GM21737 (cell line): ENCODE data around the gene SLC25A10.

ENCODE experiments used
- ATAC-seq: cut with Tn5 transposase; IDR thresholded peaks from one replicate; pipeline ENCODE4 v1.9.1; 2021; ENCODE audit warnings: mild to moderate bottlenecking, moderate library complexity; ENCODE audit not compliant: unreplicated experiment

SLC25A10 gene

DNA sequence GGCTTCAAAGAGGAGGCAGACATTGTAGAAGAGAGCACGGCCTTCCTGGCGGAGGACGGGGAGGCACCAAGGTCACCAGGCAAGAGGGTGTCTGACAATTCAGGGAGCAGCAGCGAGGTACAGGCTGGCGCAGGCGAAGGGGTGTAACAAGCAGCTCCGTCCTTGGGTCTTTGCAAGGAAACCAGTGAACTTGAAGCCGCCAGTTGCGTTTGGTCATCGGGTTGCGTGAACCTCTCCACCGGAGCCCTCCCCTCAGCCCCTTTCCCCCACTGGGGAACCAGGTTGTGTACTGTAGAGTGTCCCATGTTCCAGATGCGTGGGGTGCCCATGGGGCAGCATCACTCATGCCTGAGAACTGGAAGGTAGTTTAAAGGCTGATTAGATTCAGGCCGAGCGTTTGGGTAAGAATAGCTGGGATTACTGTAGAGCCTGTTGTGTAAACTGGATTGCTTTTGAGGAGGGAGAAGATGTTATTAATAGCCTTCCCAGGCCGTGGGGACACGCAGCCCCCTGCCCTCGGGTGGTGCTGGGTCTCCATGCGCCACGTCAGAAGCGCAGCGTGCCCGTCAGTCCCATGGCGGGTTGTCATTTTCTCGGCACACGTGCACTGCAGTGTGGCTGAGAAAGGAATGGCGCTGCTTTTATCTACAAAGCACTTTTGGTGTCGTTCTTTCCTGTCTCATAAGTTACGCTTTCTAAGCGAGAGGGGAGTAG, 6.4 kb upstream of the SLC25A10 start:
- no peak for ATAC-seq

DNA sequence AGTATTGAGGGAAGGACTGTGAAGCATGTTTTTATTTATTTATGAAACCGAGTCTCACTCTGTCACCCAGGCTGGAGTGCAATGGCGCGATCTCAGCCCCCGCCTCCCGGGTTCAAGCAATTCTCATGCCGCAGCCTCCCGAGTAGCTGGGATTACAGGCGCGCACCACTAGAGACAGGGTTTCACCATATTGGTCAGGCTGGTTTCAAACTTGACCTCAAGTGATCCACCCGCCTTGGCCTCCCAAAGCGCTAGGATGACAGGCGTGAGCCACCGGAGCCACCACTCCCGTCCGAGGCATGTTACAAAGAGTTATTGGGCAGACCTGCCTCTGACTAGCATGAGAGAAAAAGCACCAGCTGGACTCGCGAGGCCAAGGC, 5.9 kb upstream of the SLC25A10 start:
- ATAC-seq = no peak

DNA sequence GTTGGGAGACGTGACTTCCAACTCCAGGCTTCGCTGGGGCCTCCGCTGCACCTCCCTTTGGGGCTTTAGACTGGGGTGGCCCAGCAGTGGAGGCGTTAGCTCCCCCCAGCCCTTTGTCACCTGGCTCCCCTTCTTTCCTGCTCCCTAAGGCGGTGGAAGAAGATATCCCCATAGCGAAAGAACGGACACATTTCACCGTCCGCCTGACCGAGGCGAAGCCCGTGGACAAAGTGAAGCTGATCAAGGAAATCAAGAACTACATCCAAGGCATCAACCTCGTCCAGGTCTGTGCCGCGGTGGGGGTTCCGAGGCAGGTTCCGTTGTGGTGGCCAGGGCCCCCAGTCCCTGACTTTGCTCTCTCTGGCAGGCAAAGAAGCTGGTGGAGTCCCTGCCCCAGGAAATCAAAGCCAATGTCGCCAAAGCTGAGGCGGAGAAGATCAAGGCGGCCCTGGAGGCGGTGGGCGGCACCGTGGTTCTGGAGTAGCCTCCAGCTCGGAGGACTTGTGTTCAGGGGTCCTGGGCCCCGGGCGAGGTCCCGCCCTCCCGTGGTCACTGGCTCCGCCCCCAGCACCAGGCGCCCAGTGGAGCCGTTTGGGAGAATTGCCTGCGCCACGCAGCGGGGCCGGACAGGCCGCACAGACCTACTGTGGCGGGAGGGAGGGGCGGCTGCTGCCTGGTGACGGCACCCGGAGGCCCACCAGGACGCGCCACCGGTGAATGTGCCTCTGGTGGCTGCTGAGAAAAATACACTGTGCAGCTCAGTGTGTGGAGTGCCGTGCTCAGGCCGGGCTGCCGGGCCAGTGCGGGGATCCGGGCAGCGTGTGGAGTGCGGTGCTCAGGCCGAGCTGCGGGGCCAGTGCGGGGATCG, 5.1 kb upstream of the SLC25A10 start:
- ATAC-seq = no peak

- no peak for ATAC-seq
Measured at GRCh38 chr17:81707725-81708646, 4.1 kb upstream of the SLC25A10 start.

DNA sequence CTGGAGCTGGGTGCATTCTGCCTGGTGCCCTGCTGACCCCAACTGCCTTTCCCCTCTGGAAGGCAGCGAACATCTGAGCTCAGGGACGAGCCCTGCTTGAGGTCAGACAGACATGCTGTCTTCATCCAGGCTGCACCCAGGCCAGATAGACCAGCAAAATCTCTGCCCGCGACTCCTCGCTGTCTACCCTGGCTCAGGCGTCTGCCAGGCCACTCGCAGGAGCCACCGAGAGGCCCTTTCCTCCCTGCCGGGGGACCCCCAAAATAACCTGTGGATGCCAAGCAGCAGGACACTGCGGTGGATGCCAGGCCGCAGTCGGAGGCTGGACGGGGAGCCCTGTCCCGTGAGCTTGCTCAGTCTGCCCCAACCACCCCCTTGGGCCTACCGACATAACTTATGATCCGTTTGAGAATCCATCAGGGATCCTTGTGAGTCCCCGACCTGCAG, 3.3 kb upstream of the SLC25A10 start:
- ATAC-seq = no peak

DNA sequence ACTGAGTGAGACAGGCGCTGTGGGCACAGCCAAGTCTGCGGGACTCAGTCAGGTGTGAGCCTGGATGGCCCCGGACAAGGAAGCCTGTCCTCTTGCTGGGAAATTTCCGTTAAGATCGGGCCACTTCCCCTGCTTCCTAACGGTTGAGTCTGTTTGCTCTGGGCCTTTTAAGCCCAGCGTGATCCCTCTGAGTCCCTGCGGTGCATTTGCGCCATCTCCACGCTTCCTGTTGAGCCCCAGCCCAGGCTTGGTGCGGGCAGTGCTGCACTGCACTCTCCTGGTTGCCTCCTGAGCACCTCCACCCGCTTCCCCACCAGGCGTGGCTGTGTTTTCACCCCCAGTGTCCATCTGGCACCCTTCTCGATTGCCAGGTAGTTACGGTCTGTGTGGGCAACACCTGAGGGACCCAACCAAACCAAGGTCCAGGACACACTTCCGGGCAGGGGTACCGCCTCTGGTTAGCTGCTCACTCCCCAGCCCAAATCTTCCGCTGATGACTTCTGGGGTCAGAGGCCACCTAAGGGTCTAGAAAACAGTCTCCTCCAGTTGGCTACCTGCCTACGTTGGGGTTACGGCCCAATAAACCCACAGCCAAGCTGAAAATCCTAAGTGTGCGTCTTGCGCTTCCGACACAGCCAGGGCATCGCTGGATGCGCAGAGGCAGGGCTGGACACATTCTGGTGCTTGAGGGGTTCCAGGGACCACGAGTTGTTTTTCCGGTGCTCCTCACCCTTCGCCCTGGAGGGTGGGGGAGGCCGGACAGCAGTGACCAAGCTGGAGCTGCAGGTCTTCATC, 1.4 kb upstream of the SLC25A10 start:
- ATAC-seq = no peak

DNA sequence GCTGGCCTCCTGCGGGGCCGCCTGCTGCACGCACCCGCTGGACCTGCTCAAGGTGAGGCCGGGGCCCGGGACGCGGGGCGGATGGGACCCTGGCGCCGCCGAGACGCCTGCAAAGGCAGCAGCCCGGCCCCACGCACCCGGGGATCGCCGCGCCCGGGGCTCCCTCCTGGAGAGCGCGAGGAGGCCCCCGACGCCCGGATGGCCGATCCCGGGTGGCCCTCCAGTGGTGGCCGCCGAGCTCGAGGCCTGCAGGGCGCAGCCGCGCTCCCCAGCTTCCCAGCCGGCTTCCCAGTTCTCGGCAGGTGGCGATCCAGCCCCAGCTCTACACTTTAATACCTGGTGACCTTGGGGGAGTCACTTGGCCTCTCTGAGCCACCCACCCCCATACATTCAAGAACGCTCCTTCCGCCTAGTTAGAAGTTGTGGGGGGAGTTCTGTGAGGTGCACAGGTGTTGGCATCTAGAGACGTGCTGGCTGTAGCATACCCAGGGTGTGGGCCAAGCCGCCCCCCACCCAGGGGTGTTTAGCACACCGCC, 452 bp downstream of the SLC25A10 start:
- ATAC-seq = peak; percentile 4

- no peak for ATAC-seq
Measured at GRCh38 chr17:81713004-81713555, 996 bp downstream of the SLC25A10 start.

DNA sequence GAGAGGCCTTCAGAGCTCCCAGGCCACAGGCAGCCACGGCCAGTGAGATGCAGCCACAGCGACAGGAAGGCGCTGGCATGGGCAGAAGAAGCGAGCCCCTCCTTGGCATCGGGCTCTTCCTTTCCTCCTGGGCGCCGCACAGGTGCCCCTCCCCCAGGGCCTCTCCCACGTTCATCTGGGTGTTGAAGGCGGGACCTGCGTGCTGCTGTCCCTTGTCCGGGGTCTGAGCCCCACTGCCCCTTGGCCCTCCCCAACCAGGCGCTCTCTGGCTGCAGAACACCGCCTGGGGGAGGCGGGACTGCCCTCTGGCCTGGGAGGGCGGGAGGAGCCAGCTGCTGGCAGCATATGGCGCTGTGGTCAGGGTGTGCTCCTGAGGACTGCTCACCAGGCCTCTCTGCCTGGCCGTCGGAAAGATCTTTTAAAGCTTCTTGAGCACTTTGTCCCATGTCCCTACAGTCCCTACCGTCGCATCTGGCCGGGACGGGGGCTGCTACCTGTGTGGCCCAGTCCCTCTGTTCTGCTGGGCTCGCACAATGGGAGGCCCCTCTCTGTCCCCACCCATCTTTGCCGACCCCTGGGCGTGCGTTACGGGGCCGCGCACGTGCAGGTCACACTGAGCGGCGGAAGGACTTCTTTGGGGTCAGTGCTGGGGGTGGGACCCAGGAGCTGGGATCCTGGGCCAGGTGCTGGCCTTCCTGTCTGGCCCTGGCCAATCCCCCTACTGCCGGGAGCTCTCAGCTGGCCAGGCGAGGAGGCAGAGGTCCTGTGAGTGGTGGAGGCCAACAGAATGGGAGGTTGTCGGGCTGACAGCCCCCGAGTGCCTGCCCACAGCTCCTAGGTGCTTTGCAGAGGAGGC, 1.7 kb downstream of the SLC25A10 start:
- ATAC-seq = no peak

- ATAC-seq = no peak
Measured at GRCh38 chr17:81714412-81715106, 2.5 kb downstream of the SLC25A10 start.

GRCh38 chr17:81715107-81715871, 3.2 kb downstream of the SLC25A10 start:
- no peak for ATAC-seq

DNA sequence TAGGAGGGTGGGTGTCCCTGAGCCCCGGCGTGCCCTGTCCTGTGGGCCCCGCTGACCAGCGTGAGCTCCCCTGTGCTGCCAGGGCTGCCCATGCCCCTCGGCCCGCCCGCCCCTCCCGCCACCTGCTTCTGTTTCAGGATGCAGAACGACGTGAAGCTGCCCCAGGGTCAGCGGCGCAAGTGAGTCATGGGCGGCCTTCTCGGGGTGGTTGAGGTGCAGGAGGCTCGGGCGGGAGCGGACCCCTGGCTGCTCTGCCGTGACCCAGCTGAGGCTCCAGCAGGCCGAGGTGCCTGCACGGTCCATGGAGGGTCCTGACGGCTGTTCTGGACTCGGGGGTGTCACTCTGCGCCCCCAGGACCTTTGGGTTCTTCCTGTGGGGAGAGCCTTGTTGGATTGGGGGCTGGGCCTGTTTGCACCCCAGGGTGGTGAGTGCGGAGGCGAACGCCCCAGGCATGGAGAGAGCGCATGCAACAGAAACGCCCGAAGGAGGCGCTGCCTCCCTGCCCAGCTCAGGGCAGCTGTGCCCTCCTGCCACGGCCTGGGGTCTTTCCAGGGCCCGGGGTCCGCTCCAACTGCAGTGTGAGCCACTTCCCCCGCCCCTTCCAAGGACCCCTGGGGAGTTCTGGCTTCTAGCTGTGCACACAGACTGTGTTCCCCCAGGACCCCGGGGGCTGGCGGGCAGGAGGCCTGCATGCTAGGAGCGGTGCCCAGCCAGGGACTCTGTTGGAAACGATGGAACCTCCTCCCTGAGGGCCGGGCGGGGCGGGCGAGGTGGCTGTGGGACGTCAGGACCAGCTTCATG, 4.0 kb downstream of the SLC25A10 start:
- no peak for ATAC-seq

- ATAC-seq = no peak
Measured at GRCh38 chr17:81716674-81716996, 4.6 kb downstream of the SLC25A10 start.

GRCh38 chr17:81717049-81717765, 5.1 kb downstream of the SLC25A10 start:
- no peak for ATAC-seq

- no peak for ATAC-seq
Measured at GRCh38 chr17:81717766-81718089, 5.6 kb downstream of the SLC25A10 start.
